ENCODE data around the gene STAT2.

STAT2 gene

GRCh38 chr12:56307221-56307965 lies 52.5 kb downstream of the STAT2 start:
- no peak for DNase-seq (ENCODE audit: extremely low spot score)
- TF ChIP-seq CTCF (IDR thresholded peaks at IDR 0.05; ENCODE audit: control extremely low read depth, extremely low read depth, low read depth, missing control alignments), result no peak
- POLR2A ChIA-PET, result interaction anchor here (1.4 kb wide), 1 partner anchor 53 kb away, joined by 5 read pairs; the partner anchor contains the start of gene STAT2
- CTCF ChIA-PET, result interaction anchor here (0.7 to 1.2 kb wide), 2 partner anchors 20 to 206 kb away, joined by 3 to 4 read pairs; no protein-coding TSS in a partner anchor

GRCh38 chr12:56304872-56305590 lies 54.9 kb downstream of the STAT2 start:
- TF ChIP-seq CTCF (IDR thresholded peaks at IDR 0.05; ENCODE audit: control extremely low read depth, extremely low read depth, low read depth, missing control alignments), result no peak
- CTCF ChIA-PET, result interaction anchor here (1.0 to 1.5 kb wide), 2 partner anchors 8 to 99 kb away, joined by 3 to 4 read pairs; no protein-coding TSS in a partner anchor
- DNase-seq (ENCODE audit: extremely low spot score), result no peak

DNA sequence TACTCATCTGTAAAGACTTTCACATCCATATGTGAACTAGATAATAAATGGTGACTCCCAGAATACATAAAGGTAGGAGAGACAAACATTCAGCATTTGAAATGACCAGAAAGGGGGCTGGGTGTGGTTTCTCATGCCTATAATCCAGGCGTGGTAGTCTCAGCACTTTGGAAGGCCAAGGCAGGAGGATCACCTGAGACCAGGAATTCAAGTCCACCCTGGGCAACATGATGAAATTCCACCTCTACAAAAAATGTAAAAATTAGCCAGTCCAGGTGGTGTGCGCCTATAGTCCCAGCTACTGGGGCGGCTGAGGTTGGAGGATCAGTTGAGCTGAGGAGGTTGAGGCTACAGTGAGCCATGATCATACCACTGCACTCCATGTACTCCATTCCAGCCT lies 55.6 kb downstream of the STAT2 start:
- DNase-seq (ENCODE audit: extremely low spot score), result no peak
- ChIA-PET POLR2A (no interaction called here), CTCF (interaction anchor here (1.0 to 1.5 kb wide), 2 partner anchors 9 to 98 kb away, joined by 3 to 4 read pairs; no protein-coding TSS in a partner anchor)
- no peak for TF ChIP-seq CTCF (IDR thresholded peaks at IDR 0.05; ENCODE audit: control extremely low read depth, extremely low read depth, low read depth, missing control alignments)

More at GRCh38 chr12:56304872-56305590, 54.9 kb downstream of the STAT2 start:
- POLR2A ChIA-PET, result no interaction called here

- DNase-seq (ENCODE audit: extremely low spot score), result no peak
- CTCF ChIA-PET, result interaction anchor here (1.0 to 1.1 kb wide), 2 partner anchors 43 to 362 kb away, joined by 3 read pairs; partner anchors contain the start of gene ANKRD52
- POLR2A ChIA-PET, result interaction anchor here (0.5 to 0.9 kb wide), 2 partner anchors 15 to 16 kb away, joined by 3 to 4 read pairs; partner anchors contain the start of gene CNPY2
- no peak for TF ChIP-seq CTCF (IDR thresholded peaks at IDR 0.05; ENCODE audit: control extremely low read depth, extremely low read depth, low read depth, missing control alignments)
Observed at GRCh38 chr12:56300644-56301464, 59.1 kb downstream of the STAT2 start.

DNA sequence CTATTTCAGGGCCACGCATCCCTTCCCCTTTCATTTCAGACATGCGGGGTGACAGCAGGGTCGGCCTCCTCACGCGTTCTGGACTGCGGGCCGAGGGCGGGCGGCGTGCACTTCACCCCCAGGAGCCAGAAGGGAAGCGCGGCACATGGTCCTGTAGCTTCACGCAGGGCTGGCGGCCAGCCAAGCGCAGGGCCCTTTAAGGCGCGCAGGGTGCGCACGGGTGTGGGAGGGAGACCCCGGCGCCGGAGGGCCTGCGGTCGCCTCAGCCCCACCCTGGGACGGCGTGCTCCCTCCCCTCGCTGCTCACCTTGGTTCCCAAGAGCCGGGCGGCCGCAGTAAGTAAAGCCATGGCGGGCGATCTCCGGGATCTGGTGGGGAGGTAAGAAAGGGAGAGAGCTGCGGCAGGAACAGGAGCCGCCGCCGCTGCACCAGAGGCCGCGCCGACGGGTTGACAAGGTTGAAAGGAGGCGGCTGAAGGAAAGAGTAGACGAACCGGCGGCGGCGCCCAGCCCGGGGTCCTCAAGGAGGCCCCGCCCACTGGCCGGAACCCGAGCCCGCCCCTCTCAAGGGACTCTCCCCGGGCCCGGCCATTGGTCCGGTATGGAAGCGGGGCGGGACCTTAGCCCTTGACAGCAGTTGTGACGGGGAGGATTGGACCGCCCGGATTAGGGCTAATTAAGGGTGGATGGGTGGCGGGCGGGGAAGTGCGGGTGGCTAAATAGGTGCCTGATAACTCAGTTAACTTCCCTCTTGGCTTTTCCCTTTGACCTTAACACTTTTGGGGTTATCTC lies 59.9 kb downstream of the STAT2 start, which contains the start of gene CS:
Gene CS, minus strand, starts transcription at position 478 of the 791 bp plus-strand sequence. Its CDS starts 129 bp downstream, at position 349.
- no peak for TF ChIP-seq CTCF (IDR thresholded peaks at IDR 0.05; ENCODE audit: control extremely low read depth, extremely low read depth, low read depth, missing control alignments)
- ChIA-PET CTCF (interaction anchor here (1.0 to 1.5 kb wide), 7 partner anchors 10 to 362 kb away, joined by 3 to 5 read pairs (median 3); partner anchors contain the start of genes ANKRD52 and ESYT1), POLR2A (interaction anchor here (1.2 to 1.7 kb wide), 2 partner anchors 16 to 60 kb away, joined by 3 to 8 read pairs; partner anchors contain the start of genes CNPY2 and STAT2)
- DNase-seq (ENCODE audit: extremely low spot score), result peak; percentile 98

Data from GM10248 (cell line).